GM19395 (cell line): Measurements from ENCODE around the gene SLC9A9.
A peak's percentile ranks its signal among the peaks of the same experiment; 100 is the strongest.
"Not testable (repeated sequence)": the region's sequence is repeated elsewhere in the genome, so short reads cannot be mapped to it uniquely, and the experiment has no call there.

ENCODE experiments used
- ATAC-seq: cut with Tn5 transposase; IDR thresholded peaks from one replicate; pipeline ENCODE4 v1.9.1; 2021; ENCODE audit warnings: mild to moderate bottlenecking, moderate library complexity; ENCODE audit not compliant: unreplicated experiment

SLC9A9 gene

GRCh38 chr3:143306407-143306806 is 541.9 kb downstream of the SLC9A9 start:
- ATAC-seq = no peak

- ATAC-seq = no peak
These were observed 545.6 kb downstream of the SLC9A9 start for GRCh38 chr3:143302638-143303171.

DNA sequence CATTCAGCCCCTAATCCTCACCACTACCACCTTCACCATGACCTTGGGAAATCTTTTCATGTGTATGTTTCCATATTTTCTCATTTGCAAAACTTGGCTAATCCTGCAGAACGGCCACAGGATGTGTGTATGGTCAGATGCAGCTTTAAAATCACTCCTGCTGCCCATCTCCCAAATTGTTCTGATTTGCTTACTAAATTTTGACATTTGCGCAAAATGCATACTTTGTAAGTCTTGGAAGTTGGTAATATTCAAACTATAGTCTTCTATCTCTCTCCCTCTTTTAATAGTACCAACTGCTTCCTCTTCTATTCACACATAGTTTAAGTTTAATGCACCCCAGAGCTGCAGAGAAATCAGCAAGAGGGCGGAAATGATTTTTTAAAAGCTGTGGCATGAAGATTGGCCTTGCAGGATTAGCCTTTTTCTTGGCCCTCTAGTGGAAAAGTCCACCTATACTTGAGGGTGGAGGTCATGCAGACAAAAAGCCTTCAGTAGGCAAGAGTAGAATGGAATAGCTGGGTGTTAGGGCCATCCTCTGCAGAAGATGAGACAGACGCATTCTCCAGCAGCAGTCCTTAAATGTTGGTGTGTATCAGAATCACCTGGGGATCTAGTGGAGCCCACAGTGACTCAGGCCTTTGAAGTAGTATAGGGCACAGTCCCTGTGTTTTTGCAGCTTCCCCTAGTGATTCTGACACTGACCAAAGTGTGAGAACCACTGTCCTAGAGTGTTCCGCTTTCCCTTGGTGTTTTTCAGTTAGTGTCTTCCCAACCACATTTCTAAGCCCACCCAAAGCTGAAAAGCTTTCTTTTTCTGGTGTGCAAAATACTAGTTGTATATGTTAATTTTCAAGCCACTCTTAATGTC is 547.0 kb downstream of the SLC9A9 start:
- no peak for ATAC-seq

DNA sequence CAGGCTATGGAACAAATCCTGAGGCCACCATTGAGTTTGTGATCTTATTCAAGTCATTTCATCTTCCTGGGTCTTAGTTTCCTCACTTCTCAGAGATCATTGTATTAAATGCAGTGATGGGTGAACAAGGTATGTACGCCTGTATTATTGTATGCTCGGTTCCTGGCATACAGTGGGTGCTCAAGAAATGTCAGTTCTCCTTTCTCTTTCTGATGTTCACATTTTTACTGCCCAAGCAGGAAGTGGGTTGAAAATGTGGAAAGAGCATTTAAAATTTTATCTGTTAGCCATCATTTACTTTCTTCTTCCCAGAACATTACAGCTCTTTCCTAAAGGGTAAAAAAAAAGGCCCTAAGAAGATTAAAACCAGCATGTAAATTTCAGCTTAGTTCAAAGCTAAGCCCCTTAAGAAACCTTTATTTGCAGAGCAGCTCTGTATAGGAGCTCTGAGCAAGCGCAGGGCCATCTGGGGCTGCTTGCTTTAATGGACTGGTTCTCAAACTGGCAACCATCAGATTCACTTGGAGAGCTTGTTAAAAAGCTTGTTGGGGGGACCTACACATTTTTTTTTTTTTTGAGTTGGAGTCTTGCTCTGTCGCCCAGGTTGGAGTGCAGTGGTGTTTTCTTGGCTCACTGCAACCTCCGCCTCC is 549.3 kb downstream of the SLC9A9 start:
- ATAC-seq = no peak

- no peak for ATAC-seq
These were observed 549.9 kb downstream of the SLC9A9 start for GRCh38 chr3:143298380-143298779.

DNA sequence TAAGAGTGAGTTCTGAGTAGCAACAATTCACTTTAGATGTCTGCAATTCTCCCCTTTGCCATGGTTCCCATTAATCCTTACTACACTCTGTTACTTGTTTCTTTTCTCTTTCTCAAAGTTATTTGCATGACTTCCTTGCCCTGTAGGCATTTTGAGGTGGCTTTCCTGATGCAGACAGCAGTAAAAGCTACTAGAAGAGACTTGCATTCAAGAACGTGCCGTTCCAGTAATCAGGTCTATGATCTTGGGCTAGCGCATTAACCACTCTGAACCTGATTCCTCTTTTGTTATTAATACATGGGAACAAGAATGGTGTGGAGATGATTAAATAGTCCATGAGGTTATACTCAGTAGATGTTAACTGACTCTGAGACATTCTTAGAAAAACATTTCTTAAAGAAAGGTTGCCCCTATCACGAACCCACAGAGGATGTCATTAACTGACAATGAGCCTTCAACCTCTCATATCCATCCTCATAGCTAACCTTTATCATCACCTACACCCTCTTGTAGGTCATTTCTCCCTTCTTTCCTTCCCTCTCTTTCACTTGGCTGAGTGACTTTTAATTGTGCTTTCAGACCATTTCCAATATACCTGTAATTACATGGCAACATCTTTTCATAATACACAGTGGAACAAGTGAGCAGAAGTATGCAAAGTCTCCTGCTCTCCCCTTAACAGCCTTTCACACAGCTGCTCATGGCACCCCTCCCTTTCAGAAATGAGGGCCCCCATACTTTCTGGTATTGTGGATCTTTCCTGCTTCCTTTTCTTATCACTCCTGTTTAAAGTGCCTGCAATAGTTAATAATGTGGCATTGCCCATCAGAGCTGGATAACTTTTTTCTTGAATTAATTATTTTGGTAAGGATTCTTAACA is 552.8 kb downstream of the SLC9A9 start:
- no peak for ATAC-seq

DNA sequence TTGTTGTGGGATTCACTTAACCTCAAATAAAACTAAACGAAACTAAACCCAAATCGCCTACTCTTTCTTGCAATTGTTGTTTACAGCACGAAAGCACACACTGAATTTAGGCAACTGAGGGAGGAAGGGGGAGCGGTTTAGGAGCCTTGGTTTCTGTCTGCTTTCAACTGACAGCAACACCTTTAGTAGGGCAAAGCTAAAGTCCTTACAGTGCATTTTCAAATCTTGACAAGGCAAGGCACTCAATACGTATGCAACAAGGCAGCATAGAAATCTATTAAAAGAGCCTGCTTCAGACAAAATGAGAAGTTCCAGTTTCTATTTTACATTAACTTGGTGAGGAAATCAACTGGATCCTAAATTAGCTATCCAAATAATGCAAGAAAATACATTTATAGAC is 554.1 kb downstream of the SLC9A9 start:
- ATAC-seq = peak; percentile 69

DNA sequence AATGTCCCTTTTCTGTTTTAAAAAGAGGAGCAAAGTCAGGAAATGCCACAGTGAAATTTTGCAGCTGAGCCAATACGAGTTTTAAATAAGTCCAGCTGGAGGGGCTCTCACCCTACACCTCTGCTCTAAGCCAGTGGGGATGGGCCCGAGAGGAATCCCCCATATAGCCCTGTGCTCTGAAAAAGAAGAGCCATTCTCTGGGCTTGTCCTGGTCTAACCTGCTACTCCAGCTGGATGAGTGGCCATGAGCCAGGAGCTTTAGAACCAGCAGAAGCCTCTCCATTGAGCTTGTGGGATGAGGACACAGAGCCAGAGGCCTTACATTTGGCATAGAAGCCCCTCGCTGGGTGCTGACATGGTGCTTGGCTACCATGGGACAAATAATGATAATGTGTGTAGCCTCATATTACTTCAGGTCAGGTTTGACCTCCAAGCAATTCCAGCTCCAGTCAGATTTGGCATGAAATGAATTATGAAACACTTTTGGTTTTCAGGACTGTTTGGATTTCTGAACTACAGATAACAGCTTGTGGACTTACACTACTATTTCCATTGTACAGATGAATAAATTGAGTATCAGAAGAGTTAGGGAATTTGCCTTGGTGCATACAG is 556.3 kb downstream of the SLC9A9 start:
- no peak for ATAC-seq

GRCh38 chr3:143288944-143289343 is 559.3 kb downstream of the SLC9A9 start:
- ATAC-seq = no peak

GRCh38 chr3:143287403-143287802 is 560.9 kb downstream of the SLC9A9 start:
- ATAC-seq = no peak

DNA sequence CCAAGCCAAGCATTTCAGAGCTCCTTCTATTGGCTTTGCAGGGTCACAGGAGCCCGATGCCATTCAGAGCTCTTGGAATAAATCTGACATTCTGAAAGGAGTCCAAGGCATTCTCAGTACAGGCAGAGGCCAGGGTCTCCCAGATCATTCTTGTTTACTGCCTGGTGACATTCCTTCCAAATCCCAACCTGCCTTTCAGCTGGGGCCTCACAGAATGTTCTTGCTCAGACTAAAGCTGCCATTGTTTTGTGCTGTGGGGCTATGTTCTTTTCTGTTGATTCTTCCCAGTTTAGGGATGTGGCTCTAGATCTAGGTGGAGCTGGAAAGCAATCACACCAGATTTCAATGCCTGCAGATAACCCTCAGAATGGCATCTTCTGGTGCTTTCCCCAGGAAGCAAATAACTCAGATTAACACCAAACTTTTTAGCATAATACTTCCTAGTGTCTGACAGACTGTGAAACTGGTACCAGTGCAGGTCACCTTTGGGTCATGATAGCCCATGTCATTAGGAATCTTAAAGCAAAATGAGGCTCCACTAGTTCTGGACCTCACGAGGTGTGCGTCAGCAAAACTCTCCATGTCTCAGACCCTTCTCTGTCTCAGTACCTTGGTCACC is 561.8 kb downstream of the SLC9A9 start:
- no peak for ATAC-seq

GRCh38 chr3:143283432-143284128 is 564.7 kb downstream of the SLC9A9 start:
- no peak for ATAC-seq

DNA sequence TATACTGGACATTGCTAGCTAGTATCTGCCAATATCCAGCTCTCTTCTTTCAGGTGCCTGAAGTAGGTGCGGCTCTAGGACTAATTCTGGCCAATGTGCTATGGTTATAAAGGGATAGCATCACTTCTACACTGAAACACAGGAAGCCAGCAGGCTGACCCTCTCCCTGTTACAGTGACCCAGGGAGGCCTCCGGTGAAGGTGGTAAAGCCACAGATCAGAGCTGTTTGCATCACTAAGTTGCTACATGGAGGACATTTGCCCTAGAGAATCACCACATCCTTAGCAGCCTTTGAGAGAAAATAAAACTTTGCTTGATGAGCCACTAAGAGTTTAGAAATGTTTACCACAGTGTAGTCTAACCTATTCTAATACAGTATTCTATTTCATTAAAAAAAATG is 567.3 kb downstream of the SLC9A9 start:
- ATAC-seq = no peak

DNA sequence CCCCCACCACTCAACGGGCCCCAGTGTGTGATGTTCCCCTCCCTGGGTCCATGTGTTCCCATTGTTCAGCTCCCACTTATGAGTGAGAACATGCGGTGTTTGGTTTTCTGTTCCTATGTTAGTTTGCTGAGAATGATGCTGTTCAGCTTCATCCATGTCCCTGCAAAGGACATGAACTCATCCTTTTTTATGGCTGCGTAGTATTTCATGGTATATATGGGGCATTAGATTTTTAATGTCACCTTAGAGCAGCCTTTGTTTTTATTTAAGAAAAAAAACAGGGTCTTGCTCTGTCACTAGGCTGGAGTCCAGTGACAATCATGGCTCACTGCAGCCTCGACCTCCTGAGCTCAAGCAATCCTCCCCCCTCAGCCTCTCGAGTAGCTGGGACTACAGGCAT is 568.7 kb downstream of the SLC9A9 start:
- ATAC-seq = not testable (repeated sequence)

DNA sequence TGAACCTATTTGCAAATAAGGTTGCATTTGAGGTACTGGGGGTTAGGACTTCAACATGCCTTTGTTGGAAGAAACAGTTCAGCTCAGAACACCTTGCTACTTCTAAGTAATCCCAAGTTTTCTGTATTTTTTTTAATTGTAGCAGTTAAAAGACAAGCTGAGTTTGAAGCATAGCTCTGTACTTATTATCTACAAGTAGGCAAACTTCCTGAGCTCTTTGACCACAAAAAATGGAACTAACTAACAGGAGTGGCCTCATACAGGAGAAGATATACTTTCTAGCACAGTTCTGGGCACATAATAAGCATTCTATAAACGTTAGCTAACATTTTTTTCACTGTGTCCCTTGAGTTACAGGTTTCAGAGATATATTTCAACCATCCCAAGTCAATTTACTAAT is 569.5 kb downstream of the SLC9A9 start:
- ATAC-seq = no peak

DNA sequence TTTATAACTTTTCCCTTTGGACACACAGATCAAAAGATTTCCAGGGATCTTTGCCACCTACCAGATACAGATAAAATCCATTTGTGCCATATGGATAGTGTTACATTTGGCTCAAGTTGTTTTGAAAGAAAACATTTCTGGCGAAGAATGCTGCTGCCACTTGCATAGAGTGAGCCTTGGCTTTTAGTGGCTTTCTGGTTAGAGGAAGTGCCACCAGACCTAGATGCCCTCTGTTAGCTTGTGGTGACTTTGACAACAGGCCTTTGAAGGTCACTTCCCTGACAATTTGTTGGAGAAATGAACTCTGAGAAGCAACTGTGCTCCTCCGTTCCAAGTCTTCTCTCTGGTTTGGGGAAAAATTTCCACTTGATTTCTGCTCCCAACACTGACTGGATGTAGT is 570.7 kb downstream of the SLC9A9 start:
- no peak for ATAC-seq

DNA sequence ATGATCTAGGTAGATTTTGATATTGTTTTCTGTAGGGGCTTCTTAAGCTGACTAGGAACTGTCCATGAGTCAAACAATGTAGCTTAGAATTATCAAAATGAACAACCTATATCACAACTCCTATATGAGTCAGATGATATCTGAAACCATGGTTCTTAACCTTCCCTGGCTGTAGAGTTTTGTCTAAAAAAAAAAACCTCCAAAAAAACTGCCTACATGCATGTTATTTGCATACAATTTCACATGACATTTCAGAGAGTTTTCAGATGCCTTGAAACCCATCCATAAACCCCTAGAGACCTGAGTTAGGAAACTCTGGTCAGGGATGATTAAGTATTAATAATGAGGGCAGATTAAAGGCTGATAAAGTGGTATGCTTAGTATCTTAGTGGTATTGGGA is 571.7 kb downstream of the SLC9A9 start:
- peak; percentile 85 for ATAC-seq

- ATAC-seq = no peak
These were observed 574.1 kb downstream of the SLC9A9 start for GRCh38 chr3:143273975-143274690.

DNA sequence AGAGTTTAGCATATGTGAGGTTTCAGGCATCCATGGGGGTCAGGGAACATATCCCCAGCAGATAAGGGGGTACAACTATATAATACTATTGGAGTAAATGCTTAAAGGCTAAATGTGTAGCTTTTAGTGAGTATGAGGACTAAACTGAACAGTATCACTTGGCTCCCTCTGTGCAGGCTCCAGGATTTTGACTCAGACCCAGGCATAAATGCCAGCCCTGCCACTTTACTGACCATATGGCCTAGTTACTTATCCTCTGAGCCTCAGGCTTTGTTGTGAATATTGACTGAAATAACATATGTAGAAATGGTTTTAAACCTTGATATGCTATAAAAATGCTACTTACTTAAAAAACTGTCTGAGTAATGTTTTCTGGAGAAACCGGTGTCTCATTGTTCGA is 577.1 kb downstream of the SLC9A9 start:
- ATAC-seq = no peak
